HG03521 (cell line): Measurements from ENCODE around the gene RASSF5.
"Not testable (repeated sequence)": the region's sequence is repeated elsewhere in the genome, so short reads cannot be mapped to it uniquely, and the experiment has no call there.

ENCODE experiments used
- ATAC-seq: cut with Tn5 transposase; IDR thresholded peaks from one replicate; pipeline ENCODE4 v1.9.1; 2021; ENCODE audit warnings: mild to moderate bottlenecking, moderate library complexity; ENCODE audit not compliant: unreplicated experiment

The RASSF5 gene

DNA sequence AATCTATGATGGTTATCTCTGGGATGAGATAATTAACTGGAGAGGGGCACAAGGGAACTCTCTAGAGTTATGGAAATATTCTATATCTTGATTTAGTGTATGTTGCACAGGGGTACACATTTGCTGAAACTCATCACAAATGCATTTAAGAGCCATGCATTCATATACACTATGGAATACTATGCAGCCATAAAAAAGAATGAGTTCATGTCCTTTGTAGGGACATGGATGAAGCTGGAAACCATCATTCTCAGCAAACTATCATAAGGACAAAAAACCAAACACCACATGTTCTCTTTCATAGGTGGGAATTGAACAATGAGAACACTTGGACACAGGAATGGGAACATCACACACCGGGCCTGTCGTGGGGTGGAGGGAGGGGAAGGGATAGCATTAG is 119.1 kb downstream of the RASSF5 start:
- ATAC-seq: not testable (repeated sequence)

GRCh38 chr1:206628916-206629315 is 121.6 kb downstream of the RASSF5 start:
- no peak for ATAC-seq

- ATAC-seq: no peak
Observed at GRCh38 chr1:206631085-206631509, 123.8 kb downstream of the RASSF5 start.

- no peak for ATAC-seq
Observed at GRCh38 chr1:206633708-206634121, 126.4 kb downstream of the RASSF5 start.

GRCh38 chr1:206634365-206635079 is 127.2 kb downstream of the RASSF5 start:
- no peak for ATAC-seq

DNA sequence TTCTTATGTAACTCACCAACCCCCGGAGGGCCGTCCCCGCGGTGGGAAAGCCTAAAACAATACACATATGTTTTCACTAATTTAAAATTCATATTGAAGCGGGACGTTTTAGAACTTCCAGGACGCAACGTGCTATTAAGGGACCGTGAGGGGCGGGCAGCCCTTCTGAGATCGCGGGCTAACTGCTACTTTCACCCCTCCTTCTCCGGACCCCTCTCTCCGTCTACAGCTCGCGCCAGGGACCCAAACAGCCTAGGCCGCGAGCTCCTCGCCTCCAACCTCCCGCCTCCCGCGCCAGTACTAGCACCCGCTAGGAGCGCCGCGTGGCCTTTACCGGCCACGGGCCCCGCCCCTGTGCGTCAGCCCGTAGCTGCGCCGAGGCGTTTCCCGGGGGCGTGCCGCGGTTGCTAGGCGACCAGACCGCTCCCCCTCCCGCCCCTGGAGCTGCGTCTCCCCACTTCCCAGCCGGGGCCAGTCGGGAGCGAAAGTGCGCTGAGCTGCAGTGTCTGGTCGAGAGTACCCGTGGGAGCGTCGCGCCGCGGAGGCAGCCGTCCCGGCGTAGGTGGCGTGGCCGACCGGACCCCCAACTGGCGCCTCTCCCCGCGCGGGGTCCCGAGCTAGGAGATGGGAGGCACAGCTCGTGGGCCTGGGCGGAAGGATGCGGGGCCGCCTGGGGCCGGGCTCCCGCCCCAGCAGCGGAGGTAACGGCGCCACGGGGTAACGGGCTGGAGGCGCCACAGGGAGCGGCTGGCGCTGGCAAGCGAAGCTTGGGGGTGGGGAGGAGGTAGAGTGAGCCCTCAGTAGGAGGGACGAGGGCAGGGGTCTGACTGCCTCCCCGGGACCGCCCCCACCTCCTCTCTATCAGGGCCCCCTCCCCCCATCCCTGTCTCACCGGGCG is 128.0 kb downstream of the RASSF5 start, which contains the start of gene DYRK3:
DYRK3 (plus strand) TSS at position 457 of the 898 bp plus-strand sequence; CDS start at position 625, 168 bp downstream.
- ATAC-seq: peak; percentile 92

DNA sequence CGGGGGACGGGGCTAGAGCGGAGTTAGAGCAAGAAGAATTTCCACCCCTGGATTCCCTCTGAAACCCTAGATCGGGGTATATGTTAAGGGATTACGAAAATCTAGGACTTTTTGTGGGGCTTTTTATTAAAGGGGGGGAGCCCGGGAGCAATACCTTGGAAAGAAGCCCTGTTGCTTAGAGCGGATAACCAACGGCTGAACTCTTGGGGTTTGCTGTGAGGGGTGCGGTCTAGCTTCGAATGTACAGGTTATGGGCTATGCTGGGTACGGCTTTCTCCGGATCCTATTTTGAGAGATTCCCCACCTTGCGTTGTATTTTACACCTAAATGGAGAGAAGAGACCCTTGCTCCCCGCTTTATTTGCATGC is 128.6 kb downstream of the RASSF5 start:
- no peak for ATAC-seq

DNA sequence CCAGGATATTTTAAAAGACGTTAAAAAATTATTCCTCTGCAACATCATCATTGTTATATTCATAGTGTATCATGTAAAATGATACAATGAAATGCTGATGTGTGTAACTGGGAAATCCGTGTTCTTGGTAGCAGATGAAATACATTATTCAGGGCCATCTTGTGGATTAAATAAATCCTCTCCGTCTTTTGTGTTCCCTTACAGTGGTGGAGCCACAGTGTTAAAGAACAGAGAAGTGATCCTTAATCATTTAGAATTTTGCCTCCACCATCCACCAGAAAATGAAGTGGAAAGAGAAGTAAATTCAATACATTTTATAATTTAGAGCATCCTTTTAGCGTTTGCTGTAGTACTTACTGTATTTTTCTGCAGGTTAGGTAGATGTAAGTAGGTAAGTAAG is 129.3 kb downstream of the RASSF5 start:
- ATAC-seq: no peak

DNA sequence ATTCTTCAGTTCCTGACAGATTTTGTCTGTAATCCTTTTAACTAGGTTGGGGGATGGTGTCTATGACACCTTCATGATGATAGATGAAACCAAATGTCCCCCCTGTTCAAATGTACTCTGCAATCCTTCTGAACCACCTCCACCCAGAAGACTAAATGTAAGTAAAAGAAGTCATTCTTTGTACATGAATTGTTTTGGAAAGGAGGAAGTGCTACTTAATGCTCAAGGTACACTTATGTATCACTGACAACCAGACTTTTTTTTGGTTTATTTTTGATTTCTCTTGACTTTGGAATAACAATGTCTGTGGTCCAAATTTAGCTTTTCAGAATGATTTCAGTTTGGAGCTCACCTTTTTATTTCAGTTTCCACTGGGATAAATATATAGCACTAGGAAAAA is 130.3 kb downstream of the RASSF5 start:
- no peak for ATAC-seq
